ENCODE measurements around the gene TMEM179. TPM values are rescaled to one million over a fixed set of nuclear protein-coding genes. Genes with fewer than 3 reads are reported as not detected.
A peak's percentile ranks its signal among the peaks of the same experiment; 100 is the strongest.

Gene TMEM179
- total and polyA plus RNA-seq, 12 donors: 0.17 to 1.0 (median 0.39) TPM; not detected in 5

DNA sequence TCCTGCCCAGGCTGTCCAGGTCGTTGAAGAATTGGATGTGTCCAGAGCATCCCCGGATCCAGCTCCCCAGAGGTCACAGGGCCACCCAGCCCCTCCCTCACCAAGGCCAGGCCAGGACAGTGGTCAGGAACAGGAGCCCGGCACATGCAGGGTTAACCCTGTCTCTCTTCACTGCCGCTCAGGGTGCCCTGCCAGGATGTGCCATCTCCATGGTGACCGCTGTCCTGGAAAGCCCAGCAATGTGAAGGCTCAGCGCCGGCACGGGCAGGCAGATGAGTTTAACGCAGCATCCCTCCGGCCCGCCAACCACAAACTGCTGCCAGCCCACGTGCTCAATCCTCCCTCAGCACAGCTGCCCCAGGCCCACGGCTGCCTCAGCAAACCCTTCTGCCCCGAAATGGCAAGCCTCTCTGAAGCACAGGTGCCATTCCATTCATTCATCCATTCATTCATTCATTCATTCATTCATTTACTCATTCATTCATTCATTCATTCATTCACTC is 4.4 kb downstream of the TMEM179 start:
- peaks cover 0 to 80% (median 59%) of the 10 kb centered on the region in 7 donors for H3K27me3 ChIP-seq
- no peak overlapping the region for H3K27ac ChIP-seq
- H3K4me3 ChIP-seq: no peak overlapping the region
- TF ChIP-seq, protein P1, sequence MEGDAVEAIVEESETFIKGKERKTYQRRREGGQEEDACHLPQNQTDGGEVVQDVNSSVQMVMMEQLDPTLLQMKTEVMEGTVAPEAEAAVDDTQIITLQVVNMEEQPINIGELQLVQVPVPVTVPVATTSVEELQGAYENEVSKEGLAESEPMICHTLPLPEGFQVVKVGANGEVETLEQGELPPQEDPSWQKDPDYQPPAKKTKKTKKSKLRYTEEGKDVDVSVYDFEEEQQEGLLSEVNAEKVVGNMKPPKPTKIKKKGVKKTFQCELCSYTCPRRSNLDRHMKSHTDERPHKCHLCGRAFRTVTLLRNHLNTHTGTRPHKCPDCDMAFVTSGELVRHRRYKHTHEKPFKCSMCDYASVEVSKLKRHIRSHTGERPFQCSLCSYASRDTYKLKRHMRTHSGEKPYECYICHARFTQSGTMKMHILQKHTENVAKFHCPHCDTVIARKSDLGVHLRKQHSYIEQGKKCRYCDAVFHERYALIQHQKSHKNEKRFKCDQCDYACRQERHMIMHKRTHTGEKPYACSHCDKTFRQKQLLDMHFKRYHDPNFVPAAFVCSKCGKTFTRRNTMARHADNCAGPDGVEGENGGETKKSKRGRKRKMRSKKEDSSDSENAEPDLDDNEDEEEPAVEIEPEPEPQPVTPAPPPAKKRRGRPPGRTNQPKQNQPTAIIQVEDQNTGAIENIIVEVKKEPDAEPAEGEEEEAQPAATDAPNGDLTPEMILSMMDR (IDR thresholded peaks at IDR 0.05): no peak
- intact Hi-C loops (cut with DNase I): loop anchor here in 1 of 10 donors (5.0 kb wide), 1 partner anchor 247 kb away; no protein-coding TSS in a partner anchor
- H3K9me3 ChIP-seq: no peaks in the 10 kb centered on the region
- H3K4me1 ChIP-seq: peaks cover 0 to 12% (median 4%) of the 10 kb centered on the region in 9 donors
- DNase-seq (no peak), ATAC-seq (no peak)
- H3K36me3 ChIP-seq: no peaks in the 10 kb centered on the region
- WGBS, 2 donors: 24 to 34% methylated on average over 14 of the region's 14 CpGs

DNA sequence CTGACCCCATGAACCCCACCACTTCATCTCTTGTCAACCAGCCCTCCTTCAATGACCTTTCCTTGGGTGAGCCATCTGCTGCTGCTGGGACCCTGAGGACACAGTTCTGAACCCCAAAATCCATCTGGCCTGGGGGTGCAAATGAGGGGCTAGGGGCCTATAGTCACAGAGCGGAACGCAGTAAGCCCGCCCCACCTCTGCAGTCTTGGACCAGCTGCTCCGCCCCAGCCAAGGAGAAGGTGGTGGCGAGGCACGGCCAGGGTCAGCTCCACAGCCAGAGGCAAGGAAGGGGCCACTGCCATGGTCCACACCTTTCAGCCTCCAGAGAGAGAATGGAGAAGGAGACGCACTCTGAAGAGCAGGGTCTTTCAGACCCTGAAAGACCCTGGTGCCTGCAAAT is 5.1 kb downstream of the TMEM179 start:
- DNase-seq: peak in 1 of 2 donors; percentile 2
- H3K27ac ChIP-seq: no peak overlapping the region
- peaks cover 0 to 73% (median 53%) of the 10 kb centered on the region in 7 donors for H3K27me3 ChIP-seq
- TF ChIP-seq, protein P1 (IDR thresholded peaks at IDR 0.05): no peak
- H3K9me3 ChIP-seq: no peaks in the 10 kb centered on the region
- peaks cover 0 to 11% (median 3%) of the 10 kb centered on the region in 9 donors for H3K4me1 ChIP-seq
- intact Hi-C loops (cut with DNase I): no loop called here
- WGBS, 2 donors: 74 to 95% methylated on average over 7 of the region's 7 CpGs
- no peak overlapping the region for H3K4me3 ChIP-seq
- ATAC-seq: no peak
- no peaks in the 10 kb centered on the region for H3K36me3 ChIP-seq

DNA sequence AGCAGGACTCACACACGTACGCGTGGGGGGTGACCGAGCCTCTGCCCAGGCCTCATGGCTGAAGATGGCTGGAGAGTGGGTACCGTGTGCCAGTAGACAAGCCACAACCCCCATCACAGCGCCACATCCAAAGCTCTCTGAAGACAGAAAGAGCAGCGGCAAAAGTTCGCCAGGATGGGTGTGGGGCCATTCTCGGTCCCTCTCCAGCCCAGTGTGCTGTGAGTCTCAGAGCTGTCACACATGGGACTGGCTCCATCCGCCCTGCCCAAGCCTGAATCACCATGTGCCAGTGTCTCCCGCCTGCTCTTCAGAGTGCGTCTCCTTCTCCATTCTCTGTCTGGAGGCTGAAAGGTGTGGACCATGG is 5.7 kb downstream of the TMEM179 start:
- H3K4me3 ChIP-seq: no peak overlapping the region
- H3K36me3 ChIP-seq: no peaks in the 10 kb centered on the region
- TF ChIP-seq, protein P1 (IDR thresholded peaks at IDR 0.05): no peak
- H3K27ac ChIP-seq: no peak overlapping the region
- DNase-seq (peak in 1 of 2 donors; percentile 2), ATAC-seq (no peak)
- 80 to 81% methylated on average over 12 of the region's 12 CpGs for WGBS, 2 donors
- peaks cover 0 to 8% (median 0%) of the 10 kb centered on the region in 9 donors for H3K4me1 ChIP-seq
- intact Hi-C loops (cut with DNase I): no loop called here
- H3K9me3 ChIP-seq: no peaks in the 10 kb centered on the region
- H3K27me3 ChIP-seq: peaks cover 0 to 67% (median 47%) of the 10 kb centered on the region in 7 donors

DNA sequence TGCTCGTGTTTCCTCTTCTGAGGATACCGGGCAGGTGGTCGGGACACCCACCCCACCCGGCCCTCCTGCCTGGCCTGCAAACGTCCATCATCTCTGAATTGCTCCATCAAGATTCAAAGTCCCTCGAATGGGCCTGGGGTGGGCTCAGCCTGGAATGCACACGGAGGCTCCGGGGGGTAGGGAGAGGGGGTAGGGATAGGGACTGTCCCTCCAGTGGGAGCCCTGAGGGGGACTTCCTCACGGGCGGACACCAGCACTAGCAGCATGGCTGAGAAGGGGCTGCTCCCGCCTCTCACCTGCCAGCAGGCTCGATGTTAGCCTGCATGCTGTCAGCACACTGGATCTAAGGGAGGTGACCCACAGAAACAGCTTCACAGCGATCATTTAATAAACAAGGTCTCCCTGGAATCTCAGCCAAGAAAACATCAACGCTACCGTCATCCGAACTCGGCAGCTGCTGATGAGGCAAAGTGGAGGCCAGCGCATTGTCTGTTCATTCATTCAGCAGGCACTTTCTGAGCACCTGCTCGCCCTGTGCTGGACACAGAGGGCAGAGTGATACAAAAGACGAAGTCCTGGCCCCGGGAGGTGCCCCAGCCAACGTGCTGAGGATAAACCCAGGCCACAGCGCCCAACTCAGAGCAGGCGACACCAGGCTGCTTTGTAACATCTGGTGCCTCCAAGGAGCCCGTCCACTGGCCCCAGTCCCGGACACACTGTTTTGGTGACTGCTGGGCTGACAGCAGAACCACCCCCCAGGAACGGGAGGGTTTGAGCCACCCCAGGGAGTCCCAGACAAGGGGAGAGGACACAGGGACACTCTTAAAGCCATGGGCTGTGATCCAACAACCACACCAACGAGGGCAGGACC is 6.3 kb downstream of the TMEM179 start:
- DNase-seq: peak in 1 of 2 donors; percentile 2
- no peak for ATAC-seq
- intact Hi-C loops (cut with DNase I): no loop called here
- no peaks in the 10 kb centered on the region for H3K36me3 ChIP-seq
- H3K27me3 ChIP-seq: peaks cover 0 to 63% (median 41%) of the 10 kb centered on the region in 7 donors
- no peak overlapping the region for H3K27ac ChIP-seq
- WGBS, 2 donors: 35 to 39% methylated on average over 28 of the region's 28 CpGs
- H3K4me1 ChIP-seq: peaks cover 0 to 13% (median 0%) of the 10 kb centered on the region in 9 donors
- no peak overlapping the region for H3K4me3 ChIP-seq
- no peaks in the 10 kb centered on the region for H3K9me3 ChIP-seq
- TF ChIP-seq, protein P1 (IDR thresholded peaks at IDR 0.05): no peak
